WTC11 (cell line): ENCODE measurements around the gene ZP3. TPM values are rescaled to one million over a fixed set of nuclear protein-coding genes. Genes with fewer than 3 reads are reported as not detected.
"Not testable (repeated sequence)": the region's sequence is repeated elsewhere in the genome, so short reads cannot be mapped to it uniquely, and the experiment has no call there.

ENCODE experiments used
- ATAC-seq: fragments of 200-7000 bp; cut with Tn5 transposase; 2 replicates; pipeline ENCODE4 v1.10.0; 2021; ENCODE audit warnings: mild to moderate bottlenecking, moderate library complexity
- CTCF ChIA-PET: fragments of 300-600 bp; sonication (Branson Sonifier 250); formaldehyde crosslinking; loops from one replicate; lab custom pipeline; 2021; ENCODE audit warnings: antibody characterized with exemption; lab: Charles Lee
- POLR2A ChIA-PET: fragments of 350-600 bp; sonication (Branson Sonifier 250); formaldehyde crosslinking; loops from one replicate; lab custom pipeline; 2021; ENCODE audit warnings: antibody characterized with exemption; lab: Charles Lee
- DNase-seq: peaks from one replicate; pipeline ENCODE4 v3.0.0; 2021; ENCODE audit warnings: low spot score
- H3K27ac Mint-ChIP-seq: 2 replicates; pipeline ENCODE4 v1.8.0; 2021; ENCODE audit warnings: mixed read lengths
- H3K27me3 Mint-ChIP-seq: 2 replicates; pipeline ENCODE4 v1.8.0; 2021; ENCODE audit warnings: low read depth, mild to moderate bottlenecking, moderate library complexity, mixed read lengths
- H3K36me3 Mint-ChIP-seq: 2 replicates; pipeline ENCODE4 v1.8.0; 2021; ENCODE audit warnings: mixed read lengths
- H3K4me1 Mint-ChIP-seq: 2 replicates; pipeline ENCODE4 v1.8.0; 2022; ENCODE audit warnings: mixed read lengths
- H3K4me3 Mint-ChIP-seq: 2 replicates; pipeline ENCODE4 v1.8.0; 2021; ENCODE audit warnings: mild to moderate bottlenecking, moderate library complexity, mixed read lengths
- H3K9me3 Mint-ChIP-seq: 2 replicates; pipeline ENCODE4 v1.8.0; 2021; ENCODE audit warnings: mixed read lengths
- ATF1 ChIP-seq: sonication (generic); formaldehyde crosslinking; IDR thresholded peaks from 2 replicates; pipeline ENCODE4 v1.8.1; 2023; ENCODE audit warnings: mild to moderate bottlenecking, moderate library complexity, missing genetic modification reagents
- ETV6 ChIP-seq: sonication (generic); formaldehyde crosslinking; IDR thresholded peaks from 2 replicates; pipeline ENCODE4 v1.8.1; 2022; ENCODE audit warnings: mild to moderate bottlenecking, missing genetic modification reagents
- HMGA2 ChIP-seq: fragments of 250-450 bp; sonication (Bioruptor Pico); IDR thresholded peaks from 2 replicates; pipeline ENCODE4 v1.4.0; 2021; ENCODE audit warnings: mild to moderate bottlenecking, moderate library complexity
- IRF2 ChIP-seq: sonication (generic); formaldehyde crosslinking; IDR thresholded peaks from 2 replicates; pipeline ENCODE4 v1.8.0; 2022; ENCODE audit warnings: low read depth, missing genetic modification reagents, borderline replicate concordance
- MXD4 ChIP-seq: fragments of 250-450 bp; sonication (Bioruptor Pico); IDR thresholded peaks from 2 replicates; pipeline ENCODE4 v1.8.0; 2021; ENCODE audit warnings: mild to moderate bottlenecking, moderate library complexity, borderline replicate concordance
- NFATC4 ChIP-seq: fragments of 250-450 bp; sonication (Bioruptor Pico); IDR thresholded peaks from 2 replicates; pipeline ENCODE4 v1.9.0; 2021; ENCODE audit warnings: mild to moderate bottlenecking
- TCF7 ChIP-seq: sonication (generic); formaldehyde crosslinking; IDR thresholded peaks from 2 replicates; pipeline ENCODE4 v1.8.0; 2022; ENCODE audit warnings: mild to moderate bottlenecking, low read depth, missing genetic modification reagents, moderate library complexity
- TP53 ChIP-seq: sonication (generic); formaldehyde crosslinking; IDR thresholded peaks from 2 replicates; pipeline ENCODE4 v1.8.1; 2023; ENCODE audit warnings: mild to moderate bottlenecking, missing genetic modification reagents
- ZNF121 ChIP-seq: sonication (generic); formaldehyde crosslinking; IDR thresholded peaks from 2 replicates; pipeline ENCODE4 v1.8.0; 2023; ENCODE audit warnings: missing genetic modification reagents
- ZNF423 ChIP-seq: fragments of 250-450 bp; sonication (Bioruptor Pico); IDR thresholded peaks from 2 replicates; pipeline ENCODE4 v2.1.2; 2022; ENCODE audit warnings: mild to moderate bottlenecking, moderate library complexity
- total RNA-seq: library from RNA; stranded (reverse); gene quantifications from 3 replicates; pipeline ENCODE4 v1.2.3, GENCODE V29; 2021
- TF ChIP-seq, protein P1 (sequence below): sonication (generic); formaldehyde crosslinking; IDR thresholded peaks from 2 replicates; pipeline ENCODE4 v1.8.1; 2022; ENCODE audit warnings: mild to moderate bottlenecking, moderate library complexity, missing genetic modification reagents
- TF ChIP-seq, protein P2 (sequence below): sonication (generic); formaldehyde crosslinking; IDR thresholded peaks from 2 replicates; pipeline ENCODE4 v1.8.1; 2023; ENCODE audit warnings: mild to moderate bottlenecking, missing genetic modification reagents
- TF ChIP-seq, protein P3 (sequence below): fragments of 250-450 bp; sonication (Bioruptor Pico); IDR thresholded peaks from 2 replicates; pipeline ENCODE4 v2.1.2; 2022; ENCODE audit warnings: mild to moderate bottlenecking, moderate library complexity
- TF ChIP-seq, protein P4 (sequence below): sonication (generic); formaldehyde crosslinking; IDR thresholded peaks from 2 replicates; pipeline ENCODE4 v1.8.0; 2022; ENCODE audit warnings: missing genetic modification reagents
- TF ChIP-seq, protein P5 (sequence below): sonication (generic); formaldehyde crosslinking; IDR thresholded peaks from 2 replicates; pipeline ENCODE4 v1.8.0; 2022; ENCODE audit warnings: mild to moderate bottlenecking, missing genetic modification reagents

ZP3 gene
- total RNA-seq, 1 experiment from 2014 or later = 1.8 TPM

DNA sequence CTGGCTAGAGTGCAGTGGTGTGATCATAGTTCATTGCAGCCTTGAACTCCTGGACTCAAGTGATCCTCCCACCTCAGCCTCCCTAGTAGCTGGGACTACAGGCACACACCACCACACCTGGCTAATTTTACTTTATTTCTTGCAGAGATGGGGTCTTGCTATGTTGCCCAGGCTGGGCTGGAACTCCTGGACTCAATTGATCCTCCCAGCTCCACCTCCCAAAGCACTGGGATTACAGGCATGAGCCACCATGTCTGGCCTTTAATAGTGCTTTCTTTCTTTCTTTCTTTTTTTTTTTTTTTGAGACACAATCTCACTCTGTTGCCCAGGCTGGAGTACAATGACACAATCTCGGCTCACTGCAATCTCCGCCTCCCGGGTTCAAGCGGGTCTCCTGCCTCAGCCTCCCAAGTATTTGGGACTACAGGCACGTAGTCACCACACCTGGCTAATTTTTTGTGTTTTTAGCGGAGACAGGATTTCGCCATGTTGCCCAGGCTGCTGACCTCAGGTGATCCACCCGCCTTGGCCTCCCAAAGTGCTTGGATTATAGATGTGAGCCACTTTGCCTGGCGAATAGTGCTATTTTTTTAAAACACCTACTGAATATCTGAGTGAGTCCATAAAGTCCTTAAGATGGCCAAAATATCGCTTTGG is 7.0 kb upstream of the ZP3 start:
- ATAC-seq, CTCF ChIA-PET, H3K27me3 Mint-ChIP-seq, H3K36me3 Mint-ChIP-seq, POLR2A ChIA-PET, DNase-seq, H3K4me1 Mint-ChIP-seq, H3K4me3 Mint-ChIP-seq, H3K9me3 Mint-ChIP-seq, H3K27ac Mint-ChIP-seq: not testable (repeated sequence)
- TF ChIP-seq ZNF121 = peak; percentile 90

DNA sequence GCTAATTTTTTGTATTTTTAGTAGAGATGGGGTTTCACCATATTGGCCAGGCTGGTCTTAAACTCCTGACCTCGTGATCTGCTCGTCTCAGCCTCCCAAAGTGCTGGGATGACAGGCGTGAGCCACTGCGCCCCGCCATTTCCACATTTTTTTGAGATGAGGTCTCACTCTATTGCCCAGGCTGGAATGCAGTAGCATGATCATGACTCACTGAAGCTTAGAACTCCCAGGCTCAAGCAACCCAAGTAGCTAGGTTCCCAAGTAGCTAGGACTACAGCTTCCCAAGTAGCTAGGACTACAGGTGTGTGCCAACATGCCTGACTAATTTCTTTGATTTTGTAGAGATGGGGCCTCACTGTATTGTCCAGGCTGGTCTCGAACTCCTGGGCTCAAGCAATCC is 3.7 kb upstream of the ZP3 start:
- ATAC-seq, H3K4me3 Mint-ChIP-seq, DNase-seq, H3K27me3 Mint-ChIP-seq, H3K9me3 Mint-ChIP-seq, H3K36me3 Mint-ChIP-seq, POLR2A ChIA-PET, CTCF ChIA-PET, H3K27ac Mint-ChIP-seq: not testable (repeated sequence)
- H3K4me1 Mint-ChIP-seq = peaks cover 15% of the 10 kb centered on the region
- TF ChIP-seq ZNF121 = peak; percentile 71; the same call in 1 of the 2 replicates

DNA sequence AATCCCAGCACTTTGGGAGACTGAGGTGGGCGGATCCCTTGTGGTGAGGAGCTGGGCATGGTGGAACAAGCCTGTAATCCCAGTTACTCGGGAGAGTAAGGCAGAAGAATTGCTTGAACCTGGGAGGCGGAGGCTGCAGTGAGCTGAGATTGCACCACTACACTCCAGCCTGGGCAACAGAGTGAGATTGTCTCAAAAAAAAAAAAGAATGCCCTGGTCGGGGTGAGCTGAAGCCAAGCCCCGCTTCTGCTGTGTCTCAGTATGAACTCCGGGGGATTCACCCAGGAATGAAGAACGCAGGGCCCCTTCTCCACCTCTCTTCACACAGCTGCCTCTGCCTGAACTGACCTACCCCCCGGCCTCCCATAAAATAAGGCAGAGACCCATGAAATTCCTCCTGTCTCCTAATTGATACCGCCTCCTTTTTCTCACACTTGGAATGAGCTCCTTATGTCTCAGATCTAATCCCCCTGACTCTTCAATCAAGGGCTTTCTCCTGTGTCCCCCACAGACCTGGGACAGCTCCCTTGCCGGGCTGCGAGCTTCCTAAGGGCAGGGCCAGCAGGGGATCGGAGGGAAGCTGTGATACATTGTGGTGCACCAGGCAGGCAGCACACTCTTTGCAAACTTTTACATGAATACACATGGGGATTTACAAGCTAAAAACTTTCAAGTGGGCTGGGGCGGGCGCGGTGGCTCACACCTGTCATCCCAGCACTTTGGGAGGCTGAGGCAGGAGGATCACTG is 911 bp upstream of the ZP3 start:
- ChIA-PET CTCF (interaction anchor here (0.6 to 1.2 kb wide), 5 partner anchors 13 to 202 kb away, joined by 3 to 5 read pairs (median 4); no protein-coding TSS in a partner anchor), POLR2A (interaction anchor here (1.1 kb wide), 1 partner anchor 65 kb away, joined by 4 read pairs; the partner anchor contains the start of gene YWHAG)
- peak; percentile 45 for DNase-seq
- no peaks in the 10 kb centered on the region for H3K36me3 Mint-ChIP-seq
- no peaks in the 10 kb centered on the region; the same call in 1 of the 2 replicates for H3K27me3 Mint-ChIP-seq
- peak overlapping the region; percentile 94 for H3K27ac Mint-ChIP-seq
- TF ChIP-seq, protein P1, sequence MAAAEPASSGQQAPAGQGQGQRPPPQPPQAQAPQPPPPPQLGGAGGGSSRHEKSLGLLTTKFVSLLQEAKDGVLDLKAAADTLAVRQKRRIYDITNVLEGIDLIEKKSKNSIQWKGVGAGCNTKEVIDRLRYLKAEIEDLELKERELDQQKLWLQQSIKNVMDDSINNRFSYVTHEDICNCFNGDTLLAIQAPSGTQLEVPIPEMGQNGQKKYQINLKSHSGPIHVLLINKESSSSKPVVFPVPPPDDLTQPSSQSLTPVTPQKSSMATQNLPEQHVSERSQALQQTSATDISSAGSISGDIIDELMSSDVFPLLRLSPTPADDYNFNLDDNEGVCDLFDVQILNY (CRISPR knock-in tag) = no peak
- TF ChIP-seq ATF1 (CRISPR knock-in tag) (no peak), ZNF423 (CRISPR knock-in tag) (peak; percentile 73), NFATC4 (CRISPR knock-in tag) (no peak), IRF2 (CRISPR knock-in tag) (no peak)
- TF ChIP-seq, protein P2, sequence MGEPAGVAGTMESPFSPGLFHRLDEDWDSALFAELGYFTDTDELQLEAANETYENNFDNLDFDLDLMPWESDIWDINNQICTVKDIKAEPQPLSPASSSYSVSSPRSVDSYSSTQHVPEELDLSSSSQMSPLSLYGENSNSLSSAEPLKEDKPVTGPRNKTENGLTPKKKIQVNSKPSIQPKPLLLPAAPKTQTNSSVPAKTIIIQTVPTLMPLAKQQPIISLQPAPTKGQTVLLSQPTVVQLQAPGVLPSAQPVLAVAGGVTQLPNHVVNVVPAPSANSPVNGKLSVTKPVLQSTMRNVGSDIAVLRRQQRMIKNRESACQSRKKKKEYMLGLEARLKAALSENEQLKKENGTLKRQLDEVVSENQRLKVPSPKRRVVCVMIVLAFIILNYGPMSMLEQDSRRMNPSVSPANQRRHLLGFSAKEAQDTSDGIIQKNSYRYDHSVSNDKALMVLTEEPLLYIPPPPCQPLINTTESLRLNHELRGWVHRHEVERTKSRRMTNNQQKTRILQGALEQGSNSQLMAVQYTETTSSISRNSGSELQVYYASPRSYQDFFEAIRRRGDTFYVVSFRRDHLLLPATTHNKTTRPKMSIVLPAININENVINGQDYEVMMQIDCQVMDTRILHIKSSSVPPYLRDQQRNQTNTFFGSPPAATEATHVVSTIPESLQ (CRISPR knock-in tag) = no peak
- TF ChIP-seq, protein P3, sequence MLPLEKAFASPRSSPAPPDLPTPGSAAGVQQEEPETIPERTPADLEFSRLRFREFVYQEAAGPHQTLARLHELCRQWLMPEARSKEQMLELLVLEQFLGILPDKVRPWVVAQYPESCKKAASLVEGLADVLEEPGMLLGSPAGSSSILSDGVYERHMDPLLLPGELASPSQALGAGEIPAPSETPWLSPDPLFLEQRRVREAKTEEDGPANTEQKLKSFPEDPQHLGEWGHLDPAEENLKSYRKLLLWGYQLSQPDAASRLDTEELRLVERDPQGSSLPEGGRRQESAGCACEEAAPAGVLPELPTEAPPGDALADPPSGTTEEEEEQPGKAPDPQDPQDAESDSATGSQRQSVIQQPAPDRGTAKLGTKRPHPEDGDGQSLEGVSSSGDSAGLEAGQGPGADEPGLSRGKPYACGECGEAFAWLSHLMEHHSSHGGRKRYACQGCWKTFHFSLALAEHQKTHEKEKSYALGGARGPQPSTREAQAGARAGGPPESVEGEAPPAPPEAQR (CRISPR knock-in tag) = no peak
- peak; percentile 75 for ATAC-seq
- no peaks in the 10 kb centered on the region for H3K9me3 Mint-ChIP-seq
- H3K4me1 Mint-ChIP-seq = peaks cover 25% of the 10 kb centered on the region
- H3K4me3 Mint-ChIP-seq = no peak overlapping the region

DNA sequence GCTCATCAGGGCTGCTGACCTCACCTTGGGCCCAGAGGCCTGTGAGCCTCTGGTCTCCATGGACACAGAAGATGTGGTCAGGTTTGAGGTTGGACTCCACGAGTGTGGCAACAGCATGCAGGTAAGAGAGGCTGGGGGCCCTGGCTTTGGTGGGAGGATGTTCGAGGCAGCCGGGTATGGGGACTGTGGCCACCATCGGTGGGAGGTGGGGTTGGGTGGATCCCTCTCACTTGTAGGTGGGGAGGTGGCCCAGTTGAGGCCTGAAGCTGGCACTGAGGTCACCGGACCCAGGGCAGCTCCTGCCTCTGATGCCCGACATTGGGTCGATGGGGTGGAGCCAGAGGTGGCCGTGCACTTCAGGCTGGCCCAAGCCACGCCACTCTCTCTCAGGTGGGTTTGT is 406 bp downstream of the ZP3 start:
- H3K36me3 Mint-ChIP-seq = no peaks in the 10 kb centered on the region
- H3K27me3 Mint-ChIP-seq = no peaks in the 10 kb centered on the region; the same call in 1 of the 2 replicates
- no peak overlapping the region for H3K4me3 Mint-ChIP-seq
- no peaks in the 10 kb centered on the region for H3K9me3 Mint-ChIP-seq
- DNase-seq = no peak
- ATAC-seq = no peak
- peaks cover 32% of the 10 kb centered on the region for H3K4me1 Mint-ChIP-seq
- no peak overlapping the region for H3K27ac Mint-ChIP-seq
- POLR2A ChIA-PET = no interaction called here
- CTCF ChIA-PET = interaction anchor here (1.2 kb wide), 1 partner anchor 65 kb away, joined by 3 read pairs; no protein-coding TSS in a partner anchor
- TF ChIP-seq TCF7 (no peak), ETV6 (CRISPR knock-in tag) (no peak), TP53 (CRISPR knock-in tag) (no peak), MXD4 (no peak), HMGA2 (no peak)
- TF ChIP-seq, protein P4, sequence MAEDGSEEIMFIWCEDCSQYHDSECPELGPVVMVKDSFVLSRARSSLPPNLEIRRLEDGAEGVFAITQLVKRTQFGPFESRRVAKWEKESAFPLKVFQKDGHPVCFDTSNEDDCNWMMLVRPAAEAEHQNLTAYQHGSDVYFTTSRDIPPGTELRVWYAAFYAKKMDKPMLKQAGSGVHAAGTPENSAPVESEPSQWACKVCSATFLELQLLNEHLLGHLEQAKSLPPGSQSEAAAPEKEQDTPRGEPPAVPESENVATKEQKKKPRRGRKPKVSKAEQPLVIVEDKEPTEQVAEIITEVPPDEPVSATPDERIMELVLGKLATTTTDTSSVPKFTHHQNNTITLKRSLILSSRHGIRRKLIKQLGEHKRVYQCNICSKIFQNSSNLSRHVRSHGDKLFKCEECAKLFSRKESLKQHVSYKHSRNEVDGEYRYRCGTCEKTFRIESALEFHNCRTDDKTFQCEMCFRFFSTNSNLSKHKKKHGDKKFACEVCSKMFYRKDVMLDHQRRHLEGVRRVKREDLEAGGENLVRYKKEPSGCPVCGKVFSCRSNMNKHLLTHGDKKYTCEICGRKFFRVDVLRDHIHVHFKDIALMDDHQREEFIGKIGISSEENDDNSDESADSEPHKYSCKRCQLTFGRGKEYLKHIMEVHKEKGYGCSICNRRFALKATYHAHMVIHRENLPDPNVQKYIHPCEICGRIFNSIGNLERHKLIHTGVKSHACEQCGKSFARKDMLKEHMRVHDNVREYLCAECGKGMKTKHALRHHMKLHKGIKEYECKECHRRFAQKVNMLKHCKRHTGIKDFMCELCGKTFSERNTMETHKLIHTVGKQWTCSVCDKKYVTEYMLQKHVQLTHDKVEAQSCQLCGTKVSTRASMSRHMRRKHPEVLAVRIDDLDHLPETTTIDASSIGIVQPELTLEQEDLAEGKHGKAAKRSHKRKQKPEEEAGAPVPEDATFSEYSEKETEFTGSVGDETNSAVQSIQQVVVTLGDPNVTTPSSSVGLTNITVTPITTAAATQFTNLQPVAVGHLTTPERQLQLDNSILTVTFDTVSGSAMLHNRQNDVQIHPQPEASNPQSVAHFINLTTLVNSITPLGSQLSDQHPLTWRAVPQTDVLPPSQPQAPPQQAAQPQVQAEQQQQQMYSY = no peak
- TF ChIP-seq, protein P2 (CRISPR knock-in tag) = no peak
- TF ChIP-seq, protein P5, sequence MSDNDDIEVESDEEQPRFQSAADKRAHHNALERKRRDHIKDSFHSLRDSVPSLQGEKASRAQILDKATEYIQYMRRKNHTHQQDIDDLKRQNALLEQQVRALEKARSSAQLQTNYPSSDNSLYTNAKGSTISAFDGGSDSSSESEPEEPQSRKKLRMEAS (CRISPR knock-in tag) = no peak
